Astrocyte (in vitro differentiated cells and primary cell): ENCODE data around the gene RNU11.

Experiments used
- EZH2 ChIP-seq: IDR thresholded peaks from 2 replicates; pipeline ENCODE4 v1.6.1; 2012; ENCODE audit warnings: mild to moderate bottlenecking, low read length, inconsistent platforms; ENCODE audit not compliant: insufficient read depth
- TF ChIP-seq, protein P1 (sequence below): IDR thresholded peaks from 2 replicates; pipeline ENCODE4 v1.5.1; 2011; ENCODE audit warnings: low read depth, mild to moderate bottlenecking, inconsistent platforms, low read length, moderate library complexity; ENCODE audit not compliant: insufficient read depth

DNA sequence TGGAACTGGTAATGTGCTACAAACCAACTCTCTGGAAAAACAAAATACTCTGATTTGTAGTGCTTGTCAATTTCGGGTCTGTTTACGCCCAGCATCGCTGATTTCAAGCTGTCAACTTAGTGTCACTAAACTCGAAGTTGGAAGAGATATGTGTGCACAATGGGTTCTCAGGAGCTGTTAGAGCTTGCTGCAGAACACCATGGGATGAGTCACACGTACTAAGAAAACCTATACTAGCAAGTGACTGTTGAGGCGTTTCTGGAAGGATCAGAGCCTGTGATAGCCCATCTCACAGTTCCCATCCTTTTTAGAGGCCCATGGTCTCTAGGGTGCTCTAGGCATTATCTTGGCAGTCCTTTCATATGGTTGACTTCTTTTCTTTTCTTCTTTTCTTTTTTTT is 34.4 kb downstream of the RNU11 start:
- TF ChIP-seq, protein P1, sequence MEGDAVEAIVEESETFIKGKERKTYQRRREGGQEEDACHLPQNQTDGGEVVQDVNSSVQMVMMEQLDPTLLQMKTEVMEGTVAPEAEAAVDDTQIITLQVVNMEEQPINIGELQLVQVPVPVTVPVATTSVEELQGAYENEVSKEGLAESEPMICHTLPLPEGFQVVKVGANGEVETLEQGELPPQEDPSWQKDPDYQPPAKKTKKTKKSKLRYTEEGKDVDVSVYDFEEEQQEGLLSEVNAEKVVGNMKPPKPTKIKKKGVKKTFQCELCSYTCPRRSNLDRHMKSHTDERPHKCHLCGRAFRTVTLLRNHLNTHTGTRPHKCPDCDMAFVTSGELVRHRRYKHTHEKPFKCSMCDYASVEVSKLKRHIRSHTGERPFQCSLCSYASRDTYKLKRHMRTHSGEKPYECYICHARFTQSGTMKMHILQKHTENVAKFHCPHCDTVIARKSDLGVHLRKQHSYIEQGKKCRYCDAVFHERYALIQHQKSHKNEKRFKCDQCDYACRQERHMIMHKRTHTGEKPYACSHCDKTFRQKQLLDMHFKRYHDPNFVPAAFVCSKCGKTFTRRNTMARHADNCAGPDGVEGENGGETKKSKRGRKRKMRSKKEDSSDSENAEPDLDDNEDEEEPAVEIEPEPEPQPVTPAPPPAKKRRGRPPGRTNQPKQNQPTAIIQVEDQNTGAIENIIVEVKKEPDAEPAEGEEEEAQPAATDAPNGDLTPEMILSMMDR = no peak
- TF ChIP-seq EZH2 = no peak
